Coronary artery (tissue), 2 donors: ENCODE data around the gene NR3C1.

ENCODE experiments used
- DNase-seq: peaks from one replicate; pipeline ENCODE4 v3.0.0-alpha.2; 2017; ENCODE audit warnings: low spot score
- H3K27ac ChIP-seq, 2 donors: fragments of 200-600 bp; sonication (generic); one replicate each; pipeline ENCODE4 v1.5.1; 2016 to 2019
- H3K4me3 ChIP-seq: fragments of 200-600 bp; sonication (generic); 2 replicates; pipeline ENCODE4 v1.5.1; 2016; ENCODE audit warnings: mild to moderate bottlenecking, moderate library complexity
- CTCF ChIP-seq: fragments of 200-600 bp; sonication (generic); IDR thresholded peaks from one replicate; pipeline ENCODE4 v1.5.1; 2019; ENCODE audit warnings: antibody characterized with exemption

Gene NR3C1

GRCh38 chr5:143243103-143243502, 160.4 kb downstream of the NR3C1 start:
- no peak for DNase-seq
- Histone ChIP-seq H3K4me3 (peak overlapping the region; percentile 54), H3K27ac (peak overlapping the region in 1 of 2 donors; percentile 87)
- no peak for TF ChIP-seq CTCF

- no peak for DNase-seq
- no peak for TF ChIP-seq CTCF
- no peak overlapping the region for H3K4me3 ChIP-seq
Observed at GRCh38 chr5:143241892-143242291, 161.6 kb downstream of the NR3C1 start.

GRCh38 chr5:143239882-143240518, 163.5 kb downstream of the NR3C1 start:
- no peak overlapping the region for H3K27ac ChIP-seq
- no peak for TF ChIP-seq CTCF
- no peak for DNase-seq
- no peak overlapping the region for H3K4me3 ChIP-seq

More at GRCh38 chr5:143241892-143242291, 161.6 kb downstream of the NR3C1 start:
- no peak overlapping the region for H3K27ac ChIP-seq

GRCh38 chr5:143238620-143239019, 164.9 kb downstream of the NR3C1 start:
- Histone ChIP-seq H3K27ac (no peak overlapping the region), H3K4me3 (no peak overlapping the region)
- TF ChIP-seq CTCF: no peak
- DNase-seq: no peak

GRCh38 chr5:143237664-143238063, 165.8 kb downstream of the NR3C1 start:
- H3K4me3 ChIP-seq: no peak overlapping the region
- no peak for DNase-seq
- H3K27ac ChIP-seq: no peak overlapping the region
- TF ChIP-seq CTCF: no peak

GRCh38 chr5:143236682-143237081, 166.8 kb downstream of the NR3C1 start:
- DNase-seq: no peak
- Histone ChIP-seq H3K4me3 (no peak overlapping the region), H3K27ac (no peak overlapping the region)
- no peak for TF ChIP-seq CTCF

- TF ChIP-seq CTCF: no peak
- no peak for DNase-seq
- peak overlapping the region in 1 of 2 donors; percentile 66 for H3K27ac ChIP-seq
- H3K4me3 ChIP-seq: no peak overlapping the region
Observed at GRCh38 chr5:143235423-143235822, 168.1 kb downstream of the NR3C1 start.
